Measurements from ENCODE around the gene SLC25A14.
"Not testable (repeated sequence)": the region's sequence is repeated elsewhere in the genome, so short reads cannot be mapped to it uniquely, and the experiment has no call there.

SLC25A14 gene

GRCh38 chrX:130339408-130340222, at the start of gene SLC25A14:
Gene SLC25A14, plus strand, starts transcription at chrX:130339919. Its CDS starts 360 bp downstream, at chrX:130340279.
- DNase-seq = peak; percentile 46 to 55

- no peak for DNase-seq
Measured at GRCh38 chrX:130295519-130296296, 44.0 kb upstream of the SLC25A14 start.

- no peak for DNase-seq
Measured at GRCh38 chrX:130296297-130296678, 43.4 kb upstream of the SLC25A14 start.

GRCh38 chrX:130296743-130297142, 43.0 kb upstream of the SLC25A14 start:
- DNase-seq = no peak

GRCh38 chrX:130299279-130300009, 40.3 kb upstream of the SLC25A14 start:
- DNase-seq = no peak

GRCh38 chrX:130300010-130300282, 39.8 kb upstream of the SLC25A14 start:
- no peak for DNase-seq

- DNase-seq = no peak
Measured at GRCh38 chrX:130301405-130301804, 38.3 kb upstream of the SLC25A14 start.

GRCh38 chrX:130301977-130302376, 37.7 kb upstream of the SLC25A14 start:
- DNase-seq = no peak

GRCh38 chrX:130304587-130305368, 34.9 kb upstream of the SLC25A14 start:
- DNase-seq = no peak

GRCh38 chrX:130319886-130320285, 19.8 kb upstream of the SLC25A14 start:
- not testable (repeated sequence) for DNase-seq

GRCh38 chrX:130321550-130321949, 18.2 kb upstream of the SLC25A14 start:
- no peak for DNase-seq

- DNase-seq = no peak
Measured at GRCh38 chrX:130330146-130330545, 9.6 kb upstream of the SLC25A14 start.

- DNase-seq = peak; percentile 12 to 19
Measured at GRCh38 chrX:130330706-130331105, 9.0 kb upstream of the SLC25A14 start.

- no peak for DNase-seq
Measured at GRCh38 chrX:130336531-130336930, 3.2 kb upstream of the SLC25A14 start.

- not testable (repeated sequence) for DNase-seq
Measured at GRCh38 chrX:130338869-130339268, 850 bp upstream of the SLC25A14 start.

GRCh38 chrX:130340271-130340670, 552 bp downstream of the SLC25A14 start:
- DNase-seq = no peak

- no peak for DNase-seq
Measured at GRCh38 chrX:130343411-130343810, 3.7 kb downstream of the SLC25A14 start.

- DNase-seq = no peak
Measured at GRCh38 chrX:130347321-130347720, 7.6 kb downstream of the SLC25A14 start.

- DNase-seq = no peak
Measured at GRCh38 chrX:130351567-130351966, 11.8 kb downstream of the SLC25A14 start.

GRCh38 chrX:130352050-130352449, 12.3 kb downstream of the SLC25A14 start:
- not testable (repeated sequence) for DNase-seq

- no peak for DNase-seq
Measured at GRCh38 chrX:130376077-130376476, 36.4 kb downstream of the SLC25A14 start.

- DNase-seq = no peak
Measured at GRCh38 chrX:130378024-130378669, 38.4 kb downstream of the SLC25A14 start.

Data from activated CD4-positive, alpha-beta T cell treated with anti-CD3 and anti-CD28 coated beads, Interleukin-2, amount 50 U/mL, for 4 hours (primary cell).